HG02571 (cell line): ENCODE results near the gene TMEM253.

ENCODE experiments used
- ATAC-seq: cut with Tn5 transposase; IDR thresholded peaks from one replicate; pipeline ENCODE4 v1.9.1; 2021; ENCODE audit warnings: mild to moderate bottlenecking, moderate library complexity; ENCODE audit not compliant: unreplicated experiment

TMEM253 gene

DNA sequence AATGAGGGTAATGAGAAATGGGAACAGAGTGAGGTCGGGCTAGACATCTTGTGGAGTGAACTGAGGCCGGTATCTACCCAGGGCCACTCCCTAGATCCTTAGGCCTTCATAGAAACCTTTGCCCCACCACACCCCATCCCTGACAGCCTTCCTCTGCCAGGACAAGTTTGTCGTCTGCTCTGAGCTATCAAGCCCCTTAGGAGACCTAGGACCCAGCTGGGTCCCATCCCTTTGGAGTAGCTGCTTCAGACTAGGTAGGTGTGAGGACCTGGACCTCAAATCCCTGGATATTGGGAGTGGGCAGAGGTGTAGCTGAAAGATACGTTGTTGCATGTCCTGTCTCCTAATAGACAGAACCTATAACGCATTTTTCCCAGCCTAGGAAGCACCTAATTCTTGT lies at the start of gene TMEM253:
TSS of gene TMEM253 (plus strand) at position 136 of the 400 bp plus-strand sequence. CDS start 278 bp downstream, outside the sequence.
- ATAC-seq: no peak

DNA sequence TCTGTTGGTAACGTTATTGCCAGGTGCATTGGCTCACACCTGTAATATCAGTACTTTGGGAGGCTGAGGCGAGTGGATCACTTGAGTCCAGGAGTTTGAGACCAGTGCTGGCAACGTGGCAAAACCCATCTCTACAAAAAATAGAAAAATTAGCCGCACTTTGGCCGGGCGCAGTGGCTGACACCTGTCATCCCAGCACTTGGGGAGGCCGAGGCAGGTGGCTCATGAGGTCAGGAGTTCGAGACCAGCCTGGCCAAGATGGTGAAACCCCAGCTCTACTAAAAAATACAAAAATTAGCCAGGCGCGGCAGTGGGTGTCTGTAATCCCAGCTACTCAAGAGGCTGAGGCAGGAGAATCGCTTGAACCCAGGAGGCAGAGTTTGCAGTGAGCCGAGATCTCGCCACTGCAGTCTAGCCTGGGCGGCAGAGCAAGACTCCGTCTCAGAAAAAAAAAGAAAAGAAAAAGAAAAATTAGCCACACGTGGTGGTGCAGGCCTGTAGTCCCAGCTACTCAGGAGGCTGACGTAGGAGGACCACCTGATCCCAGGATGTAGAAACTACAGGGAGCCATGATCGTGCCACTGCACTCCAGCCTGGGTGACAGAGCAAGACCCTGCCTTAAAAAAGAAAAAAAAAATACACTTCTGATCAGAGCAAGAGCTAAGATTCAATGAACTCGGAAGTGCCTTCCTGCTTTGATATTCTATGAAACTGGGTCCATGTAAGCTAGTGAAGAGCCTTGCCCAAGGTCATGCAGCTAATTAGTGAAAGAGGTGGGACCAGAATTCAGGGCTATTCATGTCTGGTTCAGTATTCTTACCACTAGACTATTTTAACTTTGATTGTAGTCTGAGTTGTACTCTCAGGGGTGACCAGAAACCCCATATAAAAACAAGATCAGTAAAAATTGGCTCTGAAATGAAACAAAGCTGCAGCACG lies 47.4 kb upstream of the TMEM253 start:
- ATAC-seq: no peak

DNA sequence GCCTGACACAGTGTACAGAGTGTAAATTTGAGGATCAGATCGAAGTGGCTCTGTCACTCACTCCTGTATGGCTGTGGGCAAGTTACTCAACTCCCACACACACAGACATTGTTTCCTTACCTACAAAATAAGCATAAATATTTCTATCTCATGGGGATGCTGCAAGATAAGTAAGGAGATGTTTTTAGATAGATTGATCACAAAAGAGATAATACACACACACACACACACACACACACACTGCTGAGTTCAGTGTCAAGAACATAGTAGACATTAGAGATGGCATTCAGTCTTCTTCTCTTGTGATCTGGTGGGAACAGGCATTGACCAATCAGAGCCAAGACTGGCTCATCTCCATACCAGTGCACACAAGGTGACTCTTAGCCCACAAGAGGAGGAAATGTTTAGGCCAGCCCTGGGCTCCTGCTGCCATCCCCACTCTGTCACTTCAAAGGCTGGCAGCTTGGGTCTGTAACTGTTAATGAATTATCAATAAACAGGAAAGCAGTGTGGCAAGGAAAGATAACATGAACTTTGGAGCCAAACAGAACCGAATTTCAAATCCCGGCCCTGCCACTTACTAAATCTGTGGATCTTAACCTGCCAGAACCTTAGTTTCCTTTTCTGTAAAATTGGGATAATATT lies 46.6 kb upstream of the TMEM253 start:
- no peak for ATAC-seq

DNA sequence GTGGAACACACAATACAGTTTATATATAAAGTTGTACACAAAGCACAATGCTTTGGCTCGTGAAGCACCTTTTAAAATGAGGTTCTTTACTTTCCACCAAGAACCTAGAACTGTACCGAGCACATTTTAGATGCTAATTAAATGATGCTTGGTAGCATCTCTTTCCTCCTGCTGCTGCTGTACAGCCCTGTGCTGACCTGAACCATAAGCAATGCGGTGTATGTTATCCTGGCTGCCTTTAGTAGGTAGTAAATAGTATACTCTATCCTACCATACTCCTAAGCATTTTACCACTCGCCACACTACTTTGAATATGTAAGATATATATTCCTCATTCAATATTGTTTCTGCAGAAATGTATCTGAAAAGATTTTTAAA lies 46.1 kb upstream of the TMEM253 start:
- ATAC-seq: no peak

DNA sequence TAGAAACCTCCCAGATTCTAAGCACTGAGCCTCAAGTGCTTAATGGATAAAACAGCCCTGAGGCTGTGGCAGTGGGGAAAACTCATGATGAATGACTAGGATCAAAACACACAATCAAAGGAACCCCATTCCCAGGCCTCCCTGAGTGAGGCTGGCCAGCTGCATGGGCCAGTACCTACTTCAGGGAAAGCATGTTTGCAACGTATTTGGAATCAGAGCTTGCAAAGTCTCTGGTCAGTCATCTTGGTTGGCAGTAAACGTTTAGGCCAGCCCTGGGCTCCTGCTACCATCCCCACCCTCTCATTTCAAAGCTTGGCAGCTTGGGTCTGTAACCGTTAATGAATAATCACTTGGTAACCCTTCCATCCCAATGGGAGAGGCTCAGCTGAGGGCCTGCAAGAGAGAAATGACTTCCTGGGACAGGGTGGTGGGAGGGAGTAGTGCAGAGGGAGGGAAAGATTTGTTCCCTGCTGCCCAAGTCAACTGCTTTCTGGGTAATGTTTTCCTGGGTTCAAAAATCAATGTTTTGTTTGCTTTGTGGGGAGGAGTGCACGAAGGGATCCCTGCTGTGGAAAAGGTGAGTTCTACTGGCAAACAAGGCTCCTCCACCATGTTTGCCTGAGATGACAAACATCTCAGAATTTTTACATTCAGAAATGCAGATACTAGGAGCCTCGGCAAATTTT lies 45.3 kb upstream of the TMEM253 start:
- ATAC-seq: no peak

DNA sequence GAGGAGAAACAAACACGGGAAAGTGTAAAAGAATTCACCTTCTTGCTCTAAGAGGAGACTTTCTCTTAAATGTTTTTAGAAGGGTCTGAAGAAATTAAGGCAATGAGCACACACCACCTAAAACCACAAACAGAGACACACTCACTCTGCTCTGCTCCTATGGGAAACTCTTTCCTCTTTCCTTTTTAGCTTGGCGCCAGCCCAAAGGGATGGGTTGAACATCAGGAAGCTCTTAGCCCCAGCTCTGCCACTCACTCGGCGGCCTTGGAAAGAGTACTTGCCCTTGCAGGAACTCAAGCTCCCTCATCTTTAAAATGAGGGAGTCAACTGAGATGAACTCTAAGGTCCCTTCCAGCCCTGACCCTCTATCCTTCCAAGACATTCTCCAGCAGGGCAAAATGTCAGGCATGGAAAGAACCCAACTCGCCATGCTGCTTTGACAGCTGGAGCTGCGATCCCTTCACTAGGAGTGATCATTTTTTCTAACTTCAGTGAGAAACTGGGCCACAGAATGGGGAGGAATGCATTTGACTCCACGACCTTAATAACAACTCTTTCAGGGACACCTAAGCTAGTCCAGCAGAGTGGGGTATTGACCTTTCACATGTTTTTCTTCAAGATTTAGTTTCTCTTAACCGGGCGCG lies 44.2 kb upstream of the TMEM253 start:
- ATAC-seq: no peak

DNA sequence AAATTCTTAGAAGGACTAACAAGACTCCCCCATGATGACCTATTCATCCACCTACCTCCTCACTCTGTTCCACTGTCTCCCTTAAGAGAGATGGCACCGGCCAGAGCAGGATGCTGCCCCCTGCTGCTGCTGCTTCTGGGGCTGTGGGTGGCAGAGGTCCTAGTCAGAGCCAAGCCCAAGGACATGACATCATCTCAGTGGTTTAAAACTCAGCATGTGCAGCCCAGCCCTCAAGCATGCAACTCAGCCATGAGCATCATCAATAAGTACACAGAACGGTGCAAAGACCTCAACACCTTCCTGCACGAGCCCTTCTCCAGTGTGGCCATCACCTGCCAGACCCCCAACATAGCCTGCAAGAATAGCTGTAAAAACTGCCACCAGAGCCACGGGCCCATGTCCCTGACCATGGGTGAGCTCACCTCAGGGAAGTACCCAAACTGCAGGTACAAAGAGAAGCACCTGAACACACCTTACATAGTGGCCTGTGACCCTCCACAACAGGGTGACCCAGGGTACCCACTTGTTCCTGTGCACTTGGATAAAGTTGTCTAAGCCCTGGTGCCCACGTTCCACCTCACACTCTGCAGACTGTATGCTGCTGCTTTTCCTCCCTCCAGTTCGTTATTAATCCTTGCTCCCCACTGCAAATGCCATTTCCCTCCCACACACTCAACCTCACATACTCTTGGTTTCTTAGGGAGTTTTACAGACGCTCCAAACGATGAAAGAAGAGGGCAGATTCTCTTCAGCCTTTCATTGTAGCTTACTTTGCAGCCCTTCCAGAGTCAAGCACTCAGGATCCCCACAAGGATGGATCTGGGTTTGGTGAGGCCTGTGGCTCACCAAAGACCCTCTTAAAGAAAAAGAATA lies 42.8 kb upstream of the TMEM253 start, which contains the start of gene RNASE8:
TSS of gene RNASE8 (plus strand) at position 20 of the 873 bp plus-strand sequence. CDS start at position 91, 71 bp downstream.
- ATAC-seq: no peak

DNA sequence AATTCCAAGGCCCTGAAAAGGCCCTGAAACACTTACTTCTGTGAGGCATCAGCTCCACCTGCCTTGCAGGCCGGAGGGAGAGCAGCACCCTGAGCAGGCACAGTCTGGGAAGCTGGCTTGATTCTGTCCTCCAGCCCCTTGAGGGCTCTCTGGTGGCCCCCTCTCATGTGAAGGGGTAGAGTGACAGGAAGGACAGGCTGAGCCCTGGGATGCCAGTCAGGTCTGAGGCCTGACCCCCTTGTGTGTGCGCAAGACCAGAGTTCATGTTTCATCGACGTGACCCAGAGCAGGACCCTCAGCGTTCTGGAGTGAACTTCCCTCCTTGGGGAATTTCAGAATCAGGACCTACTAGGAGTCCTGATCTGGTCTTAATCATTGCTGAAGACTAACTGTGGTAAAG lies 42.0 kb upstream of the TMEM253 start:
- no peak for ATAC-seq

DNA sequence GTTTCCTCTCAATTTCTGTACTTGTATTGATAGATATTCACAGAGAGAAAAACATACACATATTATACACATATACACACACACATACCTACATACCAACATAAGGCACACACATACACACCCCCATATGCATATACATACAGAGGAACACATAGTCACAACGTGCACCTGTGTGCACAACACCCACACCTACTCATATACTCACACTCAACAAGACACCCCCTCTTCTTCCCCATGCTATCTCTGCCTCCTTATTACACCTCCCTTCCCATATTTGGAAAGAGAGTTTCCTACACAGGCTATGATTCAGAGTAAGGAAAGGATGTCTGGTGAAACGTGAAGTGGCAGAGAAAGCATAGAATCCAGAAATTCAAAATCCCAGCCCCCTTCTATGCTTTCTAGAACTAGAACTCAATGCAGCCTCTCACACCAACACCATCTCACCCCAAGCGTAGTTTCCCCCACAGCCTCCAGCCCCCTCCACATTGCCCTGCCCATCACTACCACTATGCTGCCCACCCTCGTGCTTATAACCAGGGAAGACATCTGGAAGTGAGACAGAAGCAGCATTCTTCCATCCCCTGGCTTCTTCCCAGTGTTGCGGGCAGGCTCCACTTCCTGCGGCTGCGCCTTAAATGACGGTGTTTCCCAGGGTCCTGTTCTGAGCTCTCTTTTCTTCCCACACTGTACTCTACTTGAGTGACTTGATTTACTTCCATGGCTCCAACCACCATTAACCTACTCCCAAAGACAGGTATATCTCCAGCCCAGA lies 40.8 kb upstream of the TMEM253 start:
- no peak for ATAC-seq

DNA sequence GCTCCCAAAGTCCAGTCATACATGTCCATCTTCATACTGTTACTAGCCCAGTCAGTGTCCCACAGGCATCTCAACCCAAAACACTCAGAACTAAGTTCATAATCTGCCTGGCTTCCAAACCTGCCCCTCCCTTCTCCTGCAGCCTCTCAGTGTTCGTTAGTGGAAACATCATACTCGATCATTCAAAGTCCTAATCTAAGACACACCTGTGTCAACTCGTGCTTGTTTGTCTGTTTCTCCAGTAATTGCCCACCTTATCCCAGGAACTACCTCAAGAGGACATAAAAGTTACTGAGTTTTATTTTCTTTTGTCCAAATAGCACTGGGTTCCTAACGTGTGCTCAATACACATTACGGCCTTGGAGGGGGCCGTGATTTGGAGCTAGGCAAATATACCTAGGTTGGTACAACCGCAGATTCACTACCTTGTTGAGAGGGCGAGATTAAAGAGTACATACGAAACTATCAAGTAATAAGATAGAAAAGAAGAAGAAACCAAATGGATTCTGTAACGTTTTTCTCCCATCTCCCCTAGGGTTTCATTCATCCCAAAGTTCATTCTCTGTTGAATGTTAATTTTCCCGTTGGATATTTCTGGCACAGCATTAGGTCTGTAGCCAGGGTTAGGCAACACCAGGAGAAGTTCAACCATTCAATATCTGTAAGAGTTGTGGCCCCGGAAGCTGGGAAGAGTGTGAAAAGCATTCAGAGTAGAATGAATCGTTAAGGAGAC lies 40.1 kb upstream of the TMEM253 start:
- no peak for ATAC-seq

DNA sequence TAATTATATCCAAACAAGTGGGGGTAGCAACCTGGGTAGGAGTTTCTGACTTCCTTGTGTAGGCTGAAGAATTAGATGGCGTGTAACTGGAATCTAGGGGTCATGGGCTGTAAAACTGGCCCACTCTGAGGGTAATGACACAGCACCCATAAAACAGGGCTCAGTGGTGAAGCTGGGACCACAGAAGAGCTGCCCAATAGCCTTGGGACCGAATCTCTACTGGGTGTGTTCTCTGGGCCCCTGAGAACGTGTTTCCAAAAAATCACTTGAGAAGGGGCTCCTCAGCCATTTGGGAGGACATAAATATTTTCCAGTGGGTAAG lies 39.6 kb upstream of the TMEM253 start:
- ATAC-seq: no peak

DNA sequence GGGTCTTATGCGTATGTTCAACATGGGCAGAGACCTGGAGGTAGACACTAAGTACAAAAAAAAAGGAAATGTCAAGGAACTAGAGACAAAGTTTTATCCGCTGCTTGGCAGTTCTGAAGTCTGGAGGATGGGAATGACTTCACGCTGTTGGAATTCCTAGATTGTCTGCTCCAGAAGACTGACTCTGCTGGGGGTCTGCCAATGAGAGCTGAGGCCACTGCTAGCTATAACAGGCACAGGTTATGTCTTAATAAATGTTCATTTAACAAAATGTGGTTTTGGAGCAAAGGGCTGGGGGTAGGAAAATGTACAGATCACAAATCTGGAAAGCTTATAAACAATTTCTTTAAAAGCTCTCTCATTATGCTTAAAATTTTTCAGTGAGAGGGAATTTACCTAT lies 37.4 kb upstream of the TMEM253 start:
- ATAC-seq: no peak

DNA sequence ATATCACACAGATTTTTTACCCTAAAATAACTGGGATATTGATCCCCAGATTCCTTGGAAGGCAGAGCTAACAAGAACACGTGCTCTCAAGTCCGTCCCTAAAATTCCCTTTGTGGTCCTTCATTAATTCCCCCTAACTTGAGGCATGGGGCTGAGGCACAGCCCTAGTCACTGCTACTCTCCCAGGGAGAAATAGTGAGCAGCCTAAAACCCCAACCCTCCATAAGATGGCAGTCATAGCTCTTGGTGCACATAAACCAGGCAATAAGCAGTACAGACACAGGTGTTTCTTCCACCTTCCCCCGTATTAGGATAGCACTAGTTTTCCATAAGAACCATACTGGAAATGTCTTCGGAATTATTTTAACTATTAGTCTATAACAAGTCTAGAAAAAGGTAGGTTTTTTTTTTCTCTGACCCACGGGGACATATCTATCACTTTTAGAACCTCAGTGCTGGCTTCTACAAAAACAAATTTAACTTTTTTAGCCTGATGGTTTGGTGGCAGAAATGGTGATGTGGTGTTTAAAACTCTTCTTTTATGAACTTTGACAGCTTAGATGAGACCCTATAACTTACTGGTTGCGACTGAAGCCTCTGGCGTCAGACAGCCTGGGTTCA lies 33.9 kb upstream of the TMEM253 start:
- no peak for ATAC-seq

DNA sequence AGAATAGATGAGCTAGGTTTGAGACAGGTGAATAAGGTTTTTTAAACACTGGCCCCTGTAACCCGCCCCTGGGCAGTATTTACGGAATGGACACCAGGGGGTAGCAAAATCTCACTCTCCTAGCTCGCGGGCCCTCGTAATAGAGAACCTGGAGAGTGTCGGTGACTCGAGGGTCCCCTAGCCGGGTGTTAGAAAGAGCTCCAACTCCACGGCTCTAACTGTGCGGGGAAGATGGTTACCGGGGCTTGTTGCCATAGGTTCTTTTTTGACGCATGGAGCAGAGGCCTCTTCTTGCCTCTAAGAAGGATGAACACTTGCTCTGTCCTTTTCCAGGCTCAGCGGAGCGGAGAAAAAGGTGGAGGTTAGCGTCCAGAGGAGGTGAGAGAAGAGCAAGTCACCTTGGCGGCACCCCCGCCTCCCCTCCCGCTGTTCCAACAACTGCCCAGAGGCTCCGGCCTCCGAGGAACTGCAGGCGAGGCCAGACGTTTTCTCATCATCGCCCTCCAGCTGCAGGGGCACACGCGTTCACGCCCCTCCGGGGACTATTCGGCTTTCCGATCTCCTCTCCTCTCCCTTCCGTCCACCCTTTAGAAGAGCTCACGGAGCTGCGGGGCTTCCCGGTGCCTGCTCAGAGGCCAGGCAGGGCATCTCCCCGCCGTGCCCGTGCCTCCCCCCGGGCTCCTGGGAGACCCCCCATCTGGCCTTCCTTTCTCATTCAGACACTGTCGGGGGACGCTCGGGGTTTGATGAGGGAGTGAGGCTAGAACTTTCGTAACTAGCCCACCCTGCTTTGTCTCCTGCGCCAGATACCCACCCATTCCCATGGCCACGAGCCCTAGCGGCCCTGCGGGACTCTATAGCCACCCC lies 32.1 kb upstream of the TMEM253 start:
- no peak for ATAC-seq

DNA sequence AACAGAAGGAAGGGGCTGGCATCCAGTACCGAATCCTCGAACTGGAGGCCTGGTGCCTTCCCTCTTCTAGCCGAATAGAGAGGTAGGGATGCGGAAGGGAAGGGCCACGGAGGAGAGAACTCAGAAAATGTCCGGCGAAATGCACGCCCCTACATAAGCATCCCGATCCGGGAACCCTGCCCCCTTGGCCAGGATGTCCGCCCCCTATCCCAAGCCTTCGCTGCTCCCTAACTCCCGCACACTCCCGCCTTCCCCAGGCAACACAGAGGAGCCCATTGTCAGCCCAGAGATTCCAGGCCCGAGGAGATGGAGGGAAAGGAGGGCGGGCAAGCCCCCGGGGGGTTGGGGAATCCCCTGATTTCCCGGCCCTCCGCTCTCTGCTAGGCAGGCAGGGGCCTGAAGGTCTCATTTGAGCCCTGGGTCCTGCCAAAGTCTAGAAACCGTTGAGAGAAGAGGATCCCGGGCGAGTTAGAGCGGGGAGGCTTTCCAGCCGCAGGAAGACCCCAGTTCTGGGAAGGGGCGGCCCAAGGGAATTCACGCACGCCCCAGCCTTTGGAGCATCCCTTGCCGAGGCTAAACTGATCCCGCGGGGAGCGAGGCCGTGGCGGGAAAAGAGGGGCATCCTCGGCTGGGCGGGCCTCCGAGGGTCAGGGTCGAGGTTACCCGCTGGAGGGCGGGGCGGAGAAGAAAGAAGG lies 31.3 kb upstream of the TMEM253 start:
- ATAC-seq: no peak

DNA sequence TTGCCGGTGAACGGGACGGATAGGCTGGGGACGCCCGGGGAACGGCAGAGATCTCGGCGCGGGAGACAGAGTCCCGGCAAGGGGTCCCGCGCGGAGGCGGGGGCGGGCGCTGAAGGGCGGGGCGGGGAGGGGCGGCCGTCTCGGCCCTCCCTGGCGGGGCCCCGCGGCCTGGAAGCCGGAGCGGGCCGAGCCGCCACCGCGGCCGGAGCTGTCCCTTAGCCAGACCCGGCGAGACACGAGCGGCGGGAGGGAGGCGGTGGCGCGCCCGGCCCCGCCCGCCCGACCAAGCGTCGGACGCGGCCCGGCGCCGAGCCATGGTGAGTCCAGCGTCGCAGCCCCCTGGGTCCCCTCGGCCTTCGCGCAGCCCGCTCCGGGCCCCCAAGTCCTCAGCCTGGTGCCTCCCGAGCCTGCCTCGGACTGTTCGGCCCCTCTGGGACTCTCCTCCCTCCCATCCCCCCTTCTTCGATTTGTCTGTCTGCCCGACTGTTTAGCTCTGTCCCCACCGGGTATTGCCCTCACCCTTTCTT lies 30.7 kb upstream of the TMEM253 start, which contains the start of gene ARHGEF40:
TSS of gene ARHGEF40 (plus strand) at position 222 of the 527 bp plus-strand sequence. CDS start at position 315, 93 bp downstream.
- ATAC-seq: no peak
